GM18517 (cell line): ENCODE data around the gene KRTAP9-3.
"Not testable (repeated sequence)": the region's sequence is repeated elsewhere in the genome, so short reads cannot be mapped to it uniquely, and the experiment has no call there.

Experiments
- ATAC-seq: cut with Tn5 transposase; IDR thresholded peaks from one replicate; pipeline ENCODE4 v1.9.1; 2021; ENCODE audit warnings: mild to moderate bottlenecking, moderate library complexity; ENCODE audit not compliant: unreplicated experiment

KRTAP9-3 gene, protein sequence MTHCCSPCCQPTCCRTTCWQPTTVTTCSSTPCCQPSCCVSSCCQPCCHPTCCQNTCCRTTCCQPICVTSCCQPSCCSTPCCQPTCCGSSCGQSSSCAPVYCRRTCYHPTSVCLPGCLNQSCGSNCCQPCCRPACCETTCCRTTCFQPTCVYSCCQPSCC

DNA sequence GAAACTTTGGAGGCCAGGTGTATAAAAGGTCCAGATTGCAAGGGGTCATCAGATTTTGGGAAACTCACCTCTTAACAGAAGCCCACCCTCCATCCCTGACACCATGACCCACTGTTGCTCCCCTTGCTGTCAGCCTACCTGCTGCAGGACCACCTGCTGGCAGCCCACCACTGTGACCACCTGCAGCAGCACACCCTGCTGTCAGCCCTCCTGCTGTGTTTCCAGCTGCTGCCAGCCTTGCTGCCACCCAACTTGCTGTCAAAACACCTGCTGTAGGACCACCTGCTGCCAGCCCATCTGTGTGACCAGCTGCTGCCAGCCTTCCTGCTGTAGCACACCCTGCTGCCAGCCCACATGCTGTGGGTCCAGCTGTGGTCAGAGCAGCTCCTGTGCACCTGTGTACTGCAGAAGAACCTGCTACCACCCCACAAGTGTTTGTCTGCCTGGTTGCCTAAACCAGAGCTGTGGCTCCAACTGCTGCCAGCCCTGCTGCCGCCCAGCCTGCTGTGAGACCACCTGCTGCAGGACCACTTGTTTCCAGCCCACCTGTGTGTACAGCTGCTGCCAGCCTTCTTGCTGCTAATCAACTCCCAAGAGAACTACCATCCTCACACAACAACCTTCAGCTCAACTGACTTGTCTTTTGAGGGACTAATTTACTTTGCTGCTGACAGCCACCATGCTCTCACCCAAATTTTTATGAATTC is at the start of gene KRTAP9-3:
TSS of gene KRTAP9-3 (plus strand) at position 51 of the 707 bp plus-strand sequence. CDS start at position 104, 53 bp downstream.
- ATAC-seq: not testable (repeated sequence)

DNA sequence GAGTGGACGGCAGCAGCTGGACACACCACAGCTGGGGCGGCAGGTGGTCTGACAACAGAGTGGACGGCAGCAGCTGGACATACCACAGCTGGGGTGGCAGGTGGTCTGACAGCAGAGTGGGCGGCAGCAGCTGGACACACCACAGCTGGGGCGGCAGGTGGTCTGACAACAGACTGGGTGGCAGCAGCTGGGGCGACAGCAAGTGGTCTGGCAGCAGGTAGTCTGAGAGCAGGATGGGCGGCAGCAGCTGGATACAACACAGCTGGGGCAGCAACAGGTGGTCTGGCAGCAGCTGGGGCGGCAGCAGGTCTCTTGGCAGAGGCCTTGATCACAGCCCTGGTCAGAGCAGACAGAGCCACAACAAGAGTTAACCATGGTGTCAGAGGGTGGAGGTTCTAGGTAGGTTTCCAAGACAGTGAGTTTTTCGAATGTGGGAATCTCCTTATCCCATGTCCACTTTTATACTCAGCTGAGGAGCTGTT is 47.7 kb upstream of the KRTAP9-3 start, which contains the start of gene KRTAP4-1:
TSS of gene KRTAP4-1 (minus strand) at position 432 of the 482 bp plus-strand sequence. CDS start at position 375, 57 bp downstream.
- no peak for ATAC-seq

DNA sequence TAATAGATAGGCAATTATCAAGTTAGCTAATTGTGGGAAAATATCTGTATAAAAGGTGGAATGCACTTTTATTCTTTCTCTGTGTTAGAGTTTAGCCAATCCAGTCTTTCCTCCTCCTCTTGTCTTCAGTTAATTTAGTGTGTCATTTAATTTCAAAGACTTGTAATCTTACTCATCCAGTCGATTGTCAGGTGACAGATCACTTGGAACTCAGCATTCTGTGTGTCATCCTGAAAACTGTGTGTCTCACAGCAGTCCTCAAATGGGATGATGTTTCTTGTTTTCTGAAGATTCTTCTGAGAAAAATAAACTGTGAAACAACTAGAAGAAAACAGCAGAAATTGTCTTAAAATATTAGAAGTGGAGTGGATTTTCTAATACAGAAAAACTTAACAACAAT is 47.2 kb upstream of the KRTAP9-3 start:
- ATAC-seq: no peak

DNA sequence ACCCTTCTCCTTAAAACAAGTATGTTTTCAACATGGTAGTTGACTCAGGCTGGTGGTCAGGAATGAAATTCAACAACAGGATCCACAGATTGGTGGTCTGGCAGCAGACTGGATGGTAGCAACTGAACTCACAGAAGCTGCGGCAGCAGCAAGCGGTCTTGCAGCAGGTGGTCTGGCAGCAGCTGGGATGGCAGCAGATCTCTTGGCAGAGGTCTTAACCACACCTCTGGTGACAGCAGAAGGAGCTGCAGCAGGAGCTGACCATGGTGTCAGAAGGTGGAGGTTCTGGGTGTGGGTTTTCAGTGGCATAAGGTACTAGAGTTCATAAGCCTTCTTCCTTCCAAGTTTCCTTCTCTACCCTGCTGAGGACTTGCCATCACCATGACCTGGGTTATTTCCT is 45.4 kb upstream of the KRTAP9-3 start:
- no peak for ATAC-seq

DNA sequence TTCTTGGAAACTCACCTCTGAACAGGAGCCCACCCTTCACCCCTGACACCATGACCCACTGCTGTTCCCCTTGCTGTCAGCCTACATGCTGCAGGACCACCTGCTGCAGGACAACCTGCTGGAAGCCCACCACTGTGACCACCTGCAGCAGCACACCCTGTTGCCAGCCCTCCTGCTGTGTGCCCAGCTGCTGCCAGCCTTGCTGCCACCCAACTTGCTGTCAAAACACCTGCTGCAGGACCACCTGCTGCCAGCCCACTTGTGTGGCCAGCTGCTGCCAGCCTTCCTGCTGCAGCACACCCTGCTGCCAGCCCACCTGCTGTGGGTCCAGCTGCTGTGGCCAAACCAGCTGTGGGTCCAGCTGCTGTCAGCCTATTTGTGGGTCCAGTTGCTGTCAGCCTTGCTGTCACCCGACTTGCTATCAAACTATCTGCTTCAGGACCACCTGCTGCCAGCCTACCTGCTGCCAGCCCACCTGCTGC is 42.4 kb upstream of the KRTAP9-3 start, which contains the start of gene KRTAP9-1:
TSS of gene KRTAP9-1 (plus strand) at position 51 of the 482 bp plus-strand sequence. CDS start at position 51, 0 bp downstream.
- not testable (repeated sequence) for ATAC-seq

DNA sequence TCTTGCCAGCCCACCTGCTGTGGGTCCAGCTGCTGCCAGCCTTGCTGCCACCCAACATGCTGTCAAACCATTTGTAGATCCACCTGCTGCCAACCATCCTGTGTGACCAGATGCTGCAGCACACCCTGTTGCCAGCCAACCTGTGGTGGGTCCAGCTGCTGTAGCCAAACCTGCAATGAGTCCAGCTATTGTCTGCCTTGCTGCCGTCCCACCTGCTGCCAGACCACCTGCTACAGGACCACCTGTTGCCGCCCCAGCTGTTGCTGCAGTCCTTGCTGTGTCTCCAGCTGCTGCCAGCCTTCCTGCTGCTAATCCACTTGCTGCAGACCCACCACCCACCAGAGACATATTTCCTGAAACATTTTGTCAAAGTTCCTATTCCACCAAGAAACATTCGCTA is 41.9 kb upstream of the KRTAP9-3 start:
- no peak for ATAC-seq

DNA sequence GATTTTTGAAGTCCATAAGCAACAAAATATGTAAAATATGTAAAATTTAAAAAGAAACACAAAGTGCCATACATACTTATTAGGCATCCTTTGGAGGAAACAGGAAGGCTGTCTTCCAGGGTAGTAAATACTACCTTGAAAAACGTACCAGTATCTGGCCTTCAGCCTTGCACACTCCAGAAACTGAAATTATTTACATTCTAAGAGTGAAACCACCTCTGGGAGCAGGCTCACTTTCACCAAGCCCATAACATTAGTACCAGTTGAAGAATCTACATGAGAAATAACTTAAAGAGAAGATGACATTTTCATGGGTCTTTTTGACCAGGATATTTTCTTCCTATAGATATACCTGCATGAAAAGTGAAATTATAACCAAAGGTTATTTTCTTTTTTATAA is 36.2 kb upstream of the KRTAP9-3 start:
- ATAC-seq: no peak

DNA sequence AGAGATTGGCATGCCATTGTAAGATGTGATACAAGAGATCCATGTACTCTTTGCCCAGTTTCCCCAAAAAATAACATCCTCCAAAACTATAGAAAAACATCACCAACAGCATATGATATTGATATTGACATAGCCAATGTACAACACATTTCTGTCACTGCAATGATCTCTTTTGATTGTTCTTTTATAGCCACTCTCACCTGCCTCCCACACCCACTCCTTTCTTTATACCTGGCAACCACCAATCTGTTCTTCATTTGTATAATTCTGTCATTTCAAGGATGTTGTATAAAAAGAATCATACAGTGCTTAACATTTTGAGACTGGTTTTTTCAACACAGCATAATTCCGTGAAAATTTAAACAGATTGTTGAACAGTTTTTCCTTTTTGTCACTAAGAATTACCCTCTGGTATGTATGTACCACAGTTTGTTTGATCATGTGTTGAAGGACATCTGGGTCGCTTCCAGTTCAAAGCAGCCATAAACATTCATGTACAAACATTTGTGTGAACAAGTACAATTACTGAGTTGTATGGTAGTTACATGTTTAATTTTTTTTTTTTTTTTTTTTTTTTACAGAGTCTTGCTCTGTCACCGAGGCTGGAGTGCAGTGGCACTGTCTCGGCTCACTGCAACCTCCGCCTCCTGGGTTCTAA is 32.7 kb upstream of the KRTAP9-3 start:
- no peak for ATAC-seq

DNA sequence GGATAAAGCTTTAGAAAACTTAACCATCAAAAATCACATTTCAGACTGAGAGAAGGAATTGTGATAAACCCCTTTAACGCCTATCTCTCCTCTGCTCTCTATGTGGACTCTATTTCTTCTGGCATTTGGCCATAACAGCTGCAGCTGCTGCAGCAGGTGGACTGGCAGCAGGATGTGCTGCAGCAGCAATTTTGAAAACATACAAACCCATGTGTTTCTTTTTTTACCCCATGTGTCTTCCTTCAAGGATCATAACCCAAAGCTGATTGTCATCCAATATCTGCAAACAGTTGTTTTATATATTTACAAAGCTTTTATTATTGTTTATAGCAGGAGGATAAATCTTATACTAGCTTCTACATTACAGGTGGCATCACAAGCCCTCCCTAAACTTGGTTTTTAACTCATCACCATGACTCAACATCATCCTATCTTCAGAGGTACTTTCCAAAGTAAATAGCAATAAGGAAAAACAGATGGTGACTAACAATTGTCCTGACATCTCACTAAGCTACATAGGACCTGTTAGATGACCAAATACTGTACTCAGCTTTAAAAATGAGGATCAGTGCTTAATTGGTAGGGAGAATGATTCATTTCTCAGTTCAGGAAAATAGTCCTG is 20.3 kb upstream of the KRTAP9-3 start:
- no peak for ATAC-seq

DNA sequence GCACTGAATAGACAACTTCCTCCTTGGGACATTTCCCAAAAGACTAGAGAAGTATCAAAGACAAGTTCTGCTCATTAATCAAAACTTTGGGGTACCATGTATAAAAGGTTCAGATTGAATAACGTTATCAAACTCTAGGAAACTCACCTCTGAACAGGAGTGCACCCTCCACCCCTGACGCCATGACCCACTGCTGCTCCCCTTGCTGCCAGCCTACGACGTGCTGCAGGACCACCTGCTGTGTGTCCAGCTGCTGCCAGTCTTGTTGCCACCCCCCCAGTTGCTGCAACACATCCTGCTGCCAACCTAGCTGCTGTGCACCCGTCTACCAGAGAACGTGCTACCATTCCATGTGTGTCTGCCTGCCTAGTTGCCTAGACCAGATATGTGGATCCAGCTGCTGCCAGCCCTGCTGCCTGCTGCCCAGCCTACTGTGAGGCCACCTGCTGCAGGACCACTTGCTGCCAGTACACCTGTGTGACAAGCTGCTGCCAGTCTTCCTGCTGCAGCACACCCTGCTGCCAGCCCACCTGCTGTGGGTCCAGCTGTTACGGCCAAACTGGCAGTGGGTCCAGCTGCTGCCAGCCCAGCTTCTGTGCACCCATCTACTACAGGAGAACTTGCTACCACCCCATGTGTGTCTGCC is 19.6 kb upstream of the KRTAP9-3 start:
- ATAC-seq: no peak

DNA sequence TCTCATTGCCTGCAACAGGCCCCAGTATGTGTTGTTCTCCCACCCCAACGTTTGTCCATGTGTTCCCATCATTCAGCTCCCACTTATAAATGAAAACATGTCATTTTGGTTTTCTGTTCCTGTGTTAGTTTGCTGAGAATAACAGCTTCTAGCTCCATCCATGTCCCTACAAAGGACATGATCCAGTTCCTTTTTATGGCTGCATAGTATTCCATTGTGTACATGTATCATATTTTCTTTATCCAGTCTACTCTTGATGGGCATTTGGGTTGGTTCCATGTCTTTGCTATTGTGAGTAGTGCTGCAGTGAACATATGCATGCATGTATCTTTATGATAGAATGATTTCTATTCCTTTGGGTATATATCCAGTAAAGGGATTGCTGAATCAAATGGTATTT is 16.6 kb upstream of the KRTAP9-3 start:
- no peak for ATAC-seq

DNA sequence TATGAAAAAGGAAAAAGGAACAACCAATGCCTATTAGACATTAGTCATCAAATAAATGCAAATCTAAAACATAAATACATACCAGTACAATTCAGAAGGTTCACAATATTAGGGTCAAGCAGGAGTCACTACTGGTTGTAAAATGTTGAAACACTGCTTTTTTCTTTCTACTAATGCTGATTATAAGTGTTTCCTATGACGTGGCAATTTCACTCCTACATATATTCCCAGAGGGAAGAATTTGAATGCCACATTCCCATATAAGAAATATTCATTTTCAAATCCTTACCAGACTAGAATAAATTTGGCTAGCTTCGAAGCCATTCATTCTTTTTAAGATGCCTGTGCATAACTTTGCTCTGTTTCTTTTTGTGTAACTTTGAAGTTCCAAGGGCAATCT is 8.4 kb upstream of the KRTAP9-3 start:
- ATAC-seq: no peak

DNA sequence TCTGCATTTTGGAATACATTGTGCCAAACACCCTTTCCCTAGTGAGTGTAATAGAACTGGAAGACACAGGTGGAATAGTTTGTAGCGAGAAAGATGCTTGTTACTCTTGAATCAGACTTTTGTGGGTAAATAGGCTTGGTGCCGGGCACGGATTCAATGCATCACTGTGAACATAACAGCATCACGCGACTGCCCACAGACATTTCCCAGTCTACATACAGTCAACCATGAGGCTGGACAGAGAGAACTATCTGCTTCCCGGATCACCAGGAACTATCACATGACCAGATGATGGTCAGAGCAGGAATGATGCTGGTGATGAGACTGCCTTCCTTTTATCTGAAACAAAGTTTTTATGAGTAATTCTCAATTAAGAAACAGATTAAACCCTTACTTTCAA is 6.2 kb upstream of the KRTAP9-3 start:
- ATAC-seq: no peak

DNA sequence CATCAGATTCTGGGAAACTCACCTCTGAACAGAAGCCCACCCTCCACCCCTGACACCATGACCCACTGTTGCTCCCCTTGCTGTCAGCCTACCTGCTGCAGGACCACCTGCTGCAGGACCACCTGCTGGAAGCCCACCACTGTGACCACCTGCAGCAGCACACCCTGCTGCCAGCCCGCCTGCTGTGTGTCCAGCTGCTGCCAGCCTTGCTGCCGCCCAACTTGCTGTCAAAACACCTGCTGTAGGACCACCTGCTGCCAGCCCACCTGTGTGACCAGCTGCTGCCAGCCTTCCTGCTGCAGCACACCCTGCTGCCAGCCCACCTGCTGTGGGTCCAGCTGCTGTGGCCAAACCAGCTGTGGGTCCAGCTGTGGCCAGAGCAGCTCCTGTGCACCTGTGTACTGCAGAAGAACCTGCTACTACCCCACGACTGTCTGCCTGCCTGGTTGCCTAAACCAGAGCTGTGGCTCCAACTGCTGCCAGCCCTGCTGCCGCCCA is 5.6 kb upstream of the KRTAP9-3 start, which contains the start of gene KRTAP9-2:
TSS of gene KRTAP9-2 (plus strand) at position 51 of the 498 bp plus-strand sequence. CDS start at position 58, 7 bp downstream.
- not testable (repeated sequence) for ATAC-seq

DNA sequence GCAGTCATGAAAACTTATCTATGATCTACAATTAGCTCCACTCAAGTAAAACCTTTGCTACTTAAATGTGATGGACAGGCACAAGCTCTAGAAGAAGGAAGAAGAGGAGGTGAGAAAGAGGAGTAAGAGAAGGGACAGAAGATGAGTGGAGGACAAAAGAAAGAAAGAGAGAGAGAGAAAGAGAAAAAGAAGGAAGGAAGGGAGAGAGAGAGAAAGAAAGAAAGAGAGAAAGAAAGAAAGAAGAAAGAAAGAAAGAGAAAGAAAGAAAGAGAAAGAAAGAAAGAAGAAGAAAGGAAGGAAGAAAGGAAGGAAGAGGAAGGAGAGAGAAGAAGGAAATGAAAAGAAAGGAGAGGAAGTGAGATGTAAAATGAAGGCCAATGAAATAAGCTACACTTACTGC is 2.2 kb upstream of the KRTAP9-3 start:
- no peak for ATAC-seq

DNA sequence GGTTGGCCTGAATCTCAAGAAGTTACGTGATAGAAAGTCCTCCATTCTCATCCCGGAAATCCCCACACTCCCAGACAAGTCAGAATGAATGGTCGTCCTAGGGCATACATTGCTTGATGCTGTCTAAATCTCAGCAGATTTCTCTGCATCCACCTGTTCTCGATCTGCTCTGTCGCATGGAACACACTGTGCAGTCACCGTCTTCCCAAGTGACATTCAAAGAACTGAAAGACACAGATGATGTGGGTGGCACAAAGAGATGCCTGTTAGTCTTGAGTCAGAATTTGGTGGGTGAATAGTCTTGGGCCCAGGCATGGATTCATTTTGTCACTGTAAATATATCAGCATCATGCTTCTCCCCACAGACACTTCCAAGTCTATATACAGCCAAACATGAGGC is 518 bp upstream of the KRTAP9-3 start:
- no peak for ATAC-seq

DNA sequence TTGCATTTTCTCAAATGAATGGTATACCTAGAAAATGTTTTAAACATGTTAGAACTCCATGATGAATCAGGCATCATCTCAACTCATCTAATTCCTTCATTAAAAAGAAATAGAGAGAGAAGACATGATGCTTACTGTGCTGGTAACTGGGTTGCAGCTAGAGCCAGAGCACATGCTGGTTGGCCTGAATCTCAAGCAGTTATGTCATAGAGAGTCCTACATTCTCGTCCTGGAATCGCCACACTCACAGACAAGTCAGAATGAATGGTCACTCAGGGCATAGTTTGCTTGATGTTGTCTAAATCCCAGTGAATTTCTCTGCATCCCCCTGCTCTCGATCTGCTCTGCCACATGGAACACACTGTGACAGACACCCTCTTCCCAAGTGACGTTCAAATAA is 4.9 kb downstream of the KRTAP9-3 start:
- ATAC-seq: not testable (repeated sequence)

DNA sequence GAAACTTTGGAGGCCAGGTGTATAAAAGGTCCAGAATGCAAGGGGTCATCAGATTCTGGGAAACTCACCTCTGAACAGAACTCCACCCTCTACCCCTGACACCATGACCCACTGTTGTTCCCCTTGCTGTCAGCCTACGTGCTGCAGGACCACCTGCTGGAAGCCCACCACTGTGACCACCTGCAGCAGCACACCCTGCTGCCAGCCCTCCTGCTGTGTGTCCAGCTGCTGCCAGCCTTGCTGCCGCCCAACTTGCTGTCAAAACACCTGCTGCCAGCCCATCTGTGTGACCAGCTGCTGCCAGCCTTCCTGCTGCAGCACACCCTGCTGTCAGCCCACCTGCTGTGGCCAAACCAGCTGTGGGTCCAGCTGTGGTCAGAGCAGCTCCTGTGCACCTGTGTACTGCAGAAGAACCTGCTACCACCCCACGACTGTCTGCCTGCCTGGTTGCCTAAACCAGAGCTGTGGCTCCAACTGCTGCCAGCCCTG is 5.7 kb downstream of the KRTAP9-3 start, which contains the start of gene KRTAP9-8:
TSS of gene KRTAP9-8 (plus strand) at position 51 of the 489 bp plus-strand sequence. CDS start at position 104, 53 bp downstream.
- not testable (repeated sequence) for ATAC-seq

DNA sequence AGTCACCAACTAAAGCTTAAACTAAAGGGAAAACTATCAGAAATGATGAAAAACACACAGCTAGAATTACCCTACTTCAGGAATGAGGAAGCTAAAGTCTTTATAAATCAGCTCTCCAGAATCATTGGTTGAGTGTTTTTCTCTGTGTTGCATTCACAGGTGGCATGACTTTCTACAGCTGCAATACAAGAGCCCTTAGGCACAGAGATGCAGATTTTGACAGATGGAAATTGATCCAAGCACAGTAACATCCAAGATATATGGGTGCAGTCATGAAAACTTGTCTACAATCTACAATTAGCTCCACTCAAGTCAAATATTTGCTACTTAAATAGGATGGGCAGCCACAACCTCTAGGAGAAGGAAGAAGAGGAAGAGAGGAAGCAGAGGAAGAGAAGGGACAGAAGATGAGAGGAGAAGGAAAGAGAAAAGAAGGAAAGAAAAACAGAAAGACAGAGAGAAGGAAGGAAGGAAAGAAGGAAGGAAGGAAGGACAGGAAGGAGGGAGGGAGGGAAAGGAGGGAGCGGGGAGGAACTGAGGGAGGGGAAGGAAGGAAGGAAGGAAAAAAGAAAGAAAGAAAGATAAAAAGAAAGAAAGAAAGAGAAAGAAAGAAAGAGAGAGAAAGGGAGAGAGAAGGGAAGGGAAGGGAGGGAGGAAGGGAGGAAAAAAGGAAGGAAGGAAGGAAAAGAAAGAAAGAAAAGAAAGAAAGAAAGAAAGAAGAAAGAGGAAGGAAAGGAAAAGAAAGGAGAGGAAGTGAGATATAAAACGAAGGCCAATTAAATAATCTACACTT is 14.9 kb downstream of the KRTAP9-3 start:
- ATAC-seq: not testable (repeated sequence)
